H1 (cell line): Measurements from ENCODE around the gene STX12. TPM values are rescaled to one million over a fixed set of nuclear protein-coding genes. Genes with fewer than 3 reads are reported as not detected.

Source experiments
- CTCF ChIA-PET: fragments of 300-600 bp; sonication (Branson Sonifier 250); formaldehyde crosslinking; loops from one replicate; lab custom pipeline; 2021; ENCODE audit not compliant: partially characterized antibody; lab: Charles Lee
- POLR2A ChIA-PET: fragments of 300-600 bp; sonication (Branson Sonifier 250); formaldehyde crosslinking; loops from one replicate; lab custom pipeline; 2021; ENCODE audit warnings: inconsistent platforms; ENCODE audit not compliant: partially characterized antibody; lab: Charles Lee
- DNase-seq, 2 experiments: peaks; one replicate each; pipeline versions ENCODE4 v3.0.0 to v3.0.0-alpha.2; 2010 to 2022; ENCODE audit warnings: low spot score in 2 of 2, low read depth in 1 of 2, mixed read lengths in 1 of 2
- FAIRE-seq: peaks from 2 replicates; lab custom pipeline; 2011; peaks lifted over from hg19 to GRCh38; lab: Jason Lieb, UNC
- H2AFZ ChIP-seq: 2 replicates; pipeline ENCODE4 v1.8.1; 2012; ENCODE audit warnings: low read length, inconsistent platforms
- H2AK5ac ChIP-seq: 2 replicates; pipeline ENCODE4 v1.6.1; 2013; ENCODE audit warnings: low read depth, low read length
- H2BK120ac ChIP-seq: replicated peaks from 2 replicates; pipeline ENCODE3; 2013; ENCODE audit warnings: low read depth, low read length, inconsistent platforms
- H2BK12ac ChIP-seq: 2 replicates; pipeline ENCODE4 v1.6.1; 2013; ENCODE audit warnings: low read depth, low read length
- H2BK15ac ChIP-seq: 2 replicates; pipeline ENCODE4 v1.6.1; 2013; ENCODE audit warnings: low read length
- H2BK20ac ChIP-seq: 2 replicates; pipeline ENCODE4 v1.6.1; 2013; ENCODE audit warnings: low read length
- H2BK5ac ChIP-seq: 2 replicates; pipeline ENCODE4 v1.6.1; 2013; ENCODE audit warnings: low read depth, low read length
- H3K14ac ChIP-seq: 2 replicates; pipeline ENCODE4 v1.6.1; 2013; ENCODE audit warnings: inconsistent platforms; ENCODE audit not compliant: insufficient read length
- H3K18ac ChIP-seq: 2 replicates; pipeline ENCODE4 v1.6.1; 2013; ENCODE audit warnings: low read length; ENCODE audit errors: extremely low read depth
- H3K23ac ChIP-seq: 2 replicates; pipeline ENCODE4 v1.6.1; 2013; ENCODE audit warnings: inconsistent platforms; ENCODE audit not compliant: insufficient read length
- H3K23me2 ChIP-seq: 2 replicates; pipeline ENCODE4 v1.6.1; 2013; ENCODE audit warnings: low read depth, low read length
- H3K27ac ChIP-seq: 2 replicates; pipeline ENCODE4 v1.6.1; 2011; ENCODE audit warnings: low read depth, low read length, inconsistent platforms
- H3K27me3 ChIP-seq, 4 experiments: replicated peaks in 1 of 4; 1 replicate in 1 of 4; 2 replicates in 3 of 4; pipeline versions ENCODE4 v1.6.1 to v1.8.1; 2011 to 2013; ENCODE audit warnings: low read length in 3 of 4, mild to moderate bottlenecking in 3 of 4, inconsistent platforms in 2 of 4, mixed read lengths in 2 of 4, moderate library complexity in 1 of 4; ENCODE audit not compliant: control insufficient read depth in 3 of 4, insufficient read depth in 3 of 4; ENCODE audit errors: extremely low read depth in 1 of 4
- H3K36me3 ChIP-seq, 4 experiments: 2 replicates each; pipeline versions ENCODE4 v1.6.1 to v1.8.1; 2011 to 2013; ENCODE audit warnings: mild to moderate bottlenecking in 4 of 4, low read length in 3 of 4, moderate library complexity in 2 of 4, control low read depth in 1 of 4, inconsistent platforms in 1 of 4; ENCODE audit not compliant: insufficient read depth in 4 of 4, control insufficient read depth in 2 of 4
- H3K4ac ChIP-seq: replicated peaks from 2 replicates; pipeline ENCODE3; 2013; ENCODE audit warnings: low read length, low read depth, mixed read lengths, inconsistent platforms; ENCODE audit not compliant: insufficient read length
- H3K4me1 ChIP-seq, 4 experiments: replicated peaks in 1 of 4; 1 replicate in 1 of 4; 2 replicates in 3 of 4; pipeline versions ENCODE4 v1.6.1 to v1.8.1; 2011 to 2013; ENCODE audit warnings: low read length in 3 of 4, inconsistent platforms in 2 of 4, mixed read lengths in 1 of 4; ENCODE audit not compliant: insufficient read depth in 4 of 4, control insufficient read depth in 3 of 4
- H3K4me2 ChIP-seq, 2 experiments: 2 replicates each; pipeline versions ENCODE4 v1.6.1 to v1.8.1; 2011 to 2013; ENCODE audit warnings: low read depth in 2 of 2, low read length in 2 of 2, control low read depth in 1 of 2, inconsistent platforms in 1 of 2, mild to moderate bottlenecking in 1 of 2; ENCODE audit not compliant: insufficient read depth in 1 of 2
- H3K4me3 ChIP-seq, 4 experiments: fragments of 200-600, 300-600 bp in 1 of 4; sonication (generic), shearing (Covaris generic), sonication (Bioruptor Twin) in 1 of 4; 2 replicates each; pipeline versions ENCODE4 v1.5.1 to v1.8.1; 2011 to 2016; ENCODE audit warnings: low read length in 4 of 4, low read depth in 3 of 4, control low read depth in 2 of 4, inconsistent platforms in 2 of 4, mild to moderate bottlenecking in 2 of 4, mixed read lengths in 1 of 4, moderate library complexity in 1 of 4; ENCODE audit not compliant: insufficient read depth in 2 of 4; ENCODE audit errors: extremely low read depth in 1 of 4
- H3K56ac ChIP-seq: replicated peaks from 2 replicates; pipeline ENCODE3; 2013; ENCODE audit warnings: low read depth, mild to moderate bottlenecking, mixed read lengths, low read length, inconsistent platforms; ENCODE audit not compliant: insufficient read length
- H3K79me1 ChIP-seq: 2 replicates; pipeline ENCODE4 v1.6.1; 2013; ENCODE audit warnings: low read depth, low read length, control low read depth
- H3K79me2 ChIP-seq, 2 experiments: 2 replicates each; pipeline versions ENCODE4 v1.6.1 to v1.8.1; 2012 to 2013; ENCODE audit warnings: low read length in 2 of 2, mild to moderate bottlenecking in 2 of 2, inconsistent platforms in 1 of 2; ENCODE audit not compliant: insufficient read depth in 2 of 2, control insufficient read depth in 1 of 2
- H3K9ac ChIP-seq, 4 experiments: replicated peaks in 1 of 4; 1 replicate in 1 of 4; 2 replicates in 3 of 4; pipeline versions ENCODE4 v1.6.1 to v1.8.1; 2011 to 2013; ENCODE audit warnings: low read depth in 3 of 4, low read length in 3 of 4, control low read depth in 2 of 4, mild to moderate bottlenecking in 2 of 4, moderate library complexity in 2 of 4, inconsistent platforms in 1 of 4; ENCODE audit errors: extremely low read depth in 1 of 4
- H3K9me3 ChIP-seq, 2 experiments: 2 replicates each; pipeline versions ENCODE4 v1.6.1 to v1.8.1; 2012 to 2013; ENCODE audit warnings: mild to moderate bottlenecking in 2 of 2, moderate library complexity in 2 of 2, control low read depth in 1 of 2, inconsistent platforms in 1 of 2, low read depth in 1 of 2, low read length in 1 of 2, mixed read lengths in 1 of 2; ENCODE audit not compliant: insufficient read depth in 2 of 2
- H4K20me1 ChIP-seq, 2 experiments: replicated peaks in 1 of 2; 2 replicates each; pipeline versions ENCODE3 to v1.8.1; 2011 to 2013; ENCODE audit warnings: inconsistent platforms in 2 of 2, low read length in 2 of 2, mild to moderate bottlenecking in 1 of 2; ENCODE audit not compliant: insufficient read depth in 2 of 2, control insufficient read depth in 1 of 2
- H4K5ac ChIP-seq: 2 replicates; pipeline ENCODE4 v1.6.1; 2013; ENCODE audit warnings: low read length, low read depth, mixed read lengths, inconsistent platforms; ENCODE audit not compliant: insufficient read length
- H4K8ac ChIP-seq: 2 replicates; pipeline ENCODE4 v1.8.0; 2013; ENCODE audit warnings: mild to moderate bottlenecking, moderate library complexity, low read length, inconsistent platforms; ENCODE audit not compliant: insufficient read depth; ENCODE audit errors: extremely low read depth
- H4K91ac ChIP-seq: replicated peaks from 2 replicates; pipeline ENCODE3; 2013; ENCODE audit warnings: low read length, mixed read lengths, inconsistent platforms; ENCODE audit not compliant: insufficient read length
- FOSL1 ChIP-seq: IDR thresholded peaks from 2 replicates; pipeline ENCODE4 v1.6.1; 2011; ENCODE audit warnings: mild to moderate bottlenecking, low read depth, low read length, moderate library complexity; ENCODE audit not compliant: insufficient read depth
- HDAC6 ChIP-seq: IDR thresholded peaks from one replicate; pipeline ENCODE4 v1.7.1; 2012; ENCODE audit warnings: low read depth, mild to moderate bottlenecking, inconsistent platforms, low read length, moderate library complexity
- KDM4A ChIP-seq: IDR thresholded peaks from one replicate; pipeline ENCODE4 v1.7.1; 2012; ENCODE audit warnings: low read depth, mild to moderate bottlenecking, moderate library complexity, low read length, inconsistent platforms; ENCODE audit not compliant: severe bottlenecking
- PHF8 ChIP-seq: fragments of 200-600 bp; sonication (generic); conservative IDR thresholded peaks from 2 replicates; pipeline ENCODE4 v1.7.1; 2012; ENCODE audit warnings: low read depth, mild to moderate bottlenecking, inconsistent platforms, low read length, moderate library complexity
- SIN3A ChIP-seq, 2 experiments: IDR thresholded peaks in 1 of 2; conservative IDR thresholded peaks in 1 of 2; 2 replicates each; pipeline ENCODE4 v1.6.1; 2011 to 2012; ENCODE audit warnings: low read length in 2 of 2, improper control_type of control experiment in 1 of 2, low read depth in 1 of 2, mild to moderate bottlenecking in 1 of 2
- SRF ChIP-seq: IDR thresholded peaks from 2 replicates; pipeline ENCODE4 v1.6.1; 2011; ENCODE audit warnings: mild to moderate bottlenecking, low read depth, low read length, moderate library complexity
- TAF7 ChIP-seq: optimal IDR thresholded peaks from 2 replicates; pipeline ENCODE3; 2011; ENCODE audit warnings: low read depth, mild to moderate bottlenecking, inconsistent platforms, low read length, moderate library complexity, borderline replicate concordance
- WGBS, 2 experiments: shearing (Covaris generic) in 1 of 2; methylation state at CpG; one replicate each; pipeline versions ENCODE4 v1.1.6 to v1.1.7; 2013 to 2015; ENCODE audit warnings: low lambda C conversion rate in 2 of 2, mixed read lengths in 2 of 2, inconsistent platforms in 1 of 2, low coverage in 1 of 2, missing lambda C conversion rate in 1 of 2; ENCODE audit not compliant: insufficient replicate concordance in 2 of 2, insufficient coverage in 1 of 2, insufficient read length in 1 of 2; ENCODE audit errors: extremely low coverage in 1 of 2, missing lambda C conversion rate in 1 of 2; 5-methylcytosine and 5-hydroxymethylcytosine counted together
- polyA plus RNA-seq, 7 experiments: library from polyadenylated mRNA; depleted of rRNA in 3 of 7; stranded (reverse) in 5 of 7; unstranded in 2 of 7; fragments of >200 nt in 5 of 7; fragments of 200-250 nt in 2 of 7; gene quantifications; 1 replicate in 5 of 7; 2 replicates in 1 of 7; 4 replicates in 1 of 7; pipeline versions ENCODE4 v1.2.1 to v1.2.3, GENCODE V29; 2011 to 2013; ENCODE audit warnings: missing spikeins in 2 of 7, mixed read lengths in 2 of 7
- total RNA-seq: library from RNA; stranded (reverse); fragmentation: NEBNext Ultra II Directional; extraction: Animal tissue kit (Norgen Biotek cat#: 25700); gene quantifications from 2 replicates; pipeline ENCODE4 v1.2.1, GENCODE V29; 2021

Gene STX12
- total and polyA plus RNA-seq, 2 of the 8 experiments (the other 6 are each of a cell fraction or from before 2014, with no cell fraction given), result 3.7 to 11.0 TPM

- peaks cover 0 to 5% (median under 1%) of the 10 kb centered on the region in 4 experiments; a peak in 3 of 7 replicates for H3K4me1 ChIP-seq
- DNase-seq (no peak), FAIRE-seq (no peak)
- peak overlapping the region; percentile 77 to 89 (median 86) for H3K4me3 ChIP-seq
- CTCF ChIA-PET, result interaction anchor here (0.7 to 1.9 kb wide), 5 partner anchors 47 to 335 kb away, joined by 3 to 9 read pairs (median 3); partner anchors contain the start of genes IFI6 and STX12
- POLR2A ChIA-PET, result interaction anchor here (0.7 to 1.6 kb wide), 14 partner anchors 9 to 602 kb away, joined by 3 to 8 read pairs (median 4); partner anchors contain the start of genes IFI6, MED18, PPP1R8 and SESN2
- H3K14ac ChIP-seq, result no peak overlapping the region
- H2BK5ac ChIP-seq, result no peak overlapping the region
- H2AK5ac ChIP-seq, result no peak overlapping the region
- no peak overlapping the region for H4K91ac ChIP-seq
- peak overlapping the region; percentile 41 for H3K27ac ChIP-seq
- H3K23me2 ChIP-seq, result peaks cover 3% of the 10 kb centered on the region; the same call in 1 of the 2 replicates
- peak overlapping the region; percentile 24 for H3K18ac ChIP-seq
- no peak overlapping the region for H2BK12ac ChIP-seq
- H2BK15ac ChIP-seq, result no peak overlapping the region
- H4K8ac ChIP-seq, result peak overlapping the region; percentile 62; the same call in 1 of the 2 replicates
- H3K79me2 ChIP-seq, result no peaks in the 10 kb centered on the region; a peak in 1 of 4 replicates
- H3K4ac ChIP-seq, result no peak overlapping the region
- H4K5ac ChIP-seq, result no peak overlapping the region
- no peaks in the 10 kb centered on the region for H4K20me1 ChIP-seq
- peak overlapping the region; percentile 74 to 79 for H3K4me2 ChIP-seq
- no peak overlapping the region for H2BK20ac ChIP-seq
- TF ChIP-seq SIN3A (conservative IDR thresholded peaks at IDR 0.05 in 1 of 2, IDR thresholded peaks at IDR 0.05 in 1 of 2; ENCODE audit: low read depth in 1 of 2, low read length in 2 of 2), result peak; percentile 14 to 23; a peak in 2 of 4 replicates
- TF ChIP-seq FOSL1, result no peak
- TF ChIP-seq PHF8, result no peak
- TF ChIP-seq HDAC6, result no peak
- TF ChIP-seq KDM4A, result peak; percentile 48
- TF ChIP-seq TAF7, result no peak
- TF ChIP-seq SRF, result no peak
- TF ChIP-seq, all 59 proteins: peak for 2
- Histone ChIP-seq H2AFZ (peak overlapping the region; percentile 62; the same call in 1 of the 2 replicates), H3K56ac (no peak overlapping the region), H3K9ac (peak overlapping the region; percentile 44 to 84 (median 52)), H3K23ac (no peak overlapping the region), H3K36me3 (no peaks in the 10 kb centered on the region), H3K79me1 (no peaks in the 10 kb centered on the region), H2BK120ac (no peak overlapping the region), H3K9me3 (no peaks in the 10 kb centered on the region), H3K27me3 (peaks cover 0 to 2% (median 0%) of the 10 kb centered on the region in 4 experiments; a peak in 1 of 7 replicates)
- 4% methylated on average over 28 of the region's 46 CpGs; no CpG with 5 or more reads in 1 of the 2 experiments for WGBS, 2 experiments
Measured at GRCh38 chr1:27726173-27727044, 46.6 kb upstream of the STX12 start.
